Ramos (cell line): ENCODE data around the gene VCP.
"Not testable (repeated sequence)": the region's sequence is repeated elsewhere in the genome, so short reads cannot be mapped to it uniquely, and the experiment has no call there.

Source experiments
- in situ Hi-C: fragments of 300-500 bp; cut with MboI; formaldehyde crosslinking; loops from one replicate; pipeline ENCODE4 v1.14.3; 2022; ENCODE audit warnings: low sequenced_read_pairs; ENCODE audit not compliant: unreplicated experiment

Gene VCP

GRCh38 chr9:35029241-35029640 is 43.2 kb downstream of the VCP start:
- in situ Hi-C loops: no loop called here

GRCh38 chr9:35028341-35028740 is 44.1 kb downstream of the VCP start:
- in situ Hi-C loops: no loop called here

GRCh38 chr9:35027860-35028259 is 44.6 kb downstream of the VCP start:
- in situ Hi-C loops: no loop called here

- in situ Hi-C loops: no loop called here
Observed at GRCh38 chr9:35027374-35027773, 45.1 kb downstream of the VCP start.

- in situ Hi-C loops: no loop called here
Observed at GRCh38 chr9:35026671-35027070, 45.8 kb downstream of the VCP start.

- in situ Hi-C loops: not testable (repeated sequence)
Observed at GRCh38 chr9:35023443-35023842, 49.0 kb downstream of the VCP start.

GRCh38 chr9:35014517-35014916 is 57.9 kb downstream of the VCP start:
- in situ Hi-C loops: no loop called here

GRCh38 chr9:35010351-35010958 is 62.0 kb downstream of the VCP start:
- in situ Hi-C loops: no loop called here
